Peyer's patch (tissue), 4 donors: ENCODE results near the gene GCA. TPM values are rescaled to one million over a fixed set of nuclear protein-coding genes. Genes with fewer than 3 reads are reported as not detected.

Source experiments
- DNase-seq, 3 donors: peaks; one replicate each; pipeline ENCODE4 v3.0.0-alpha.2; 2017 to 2019
- H3K27ac ChIP-seq, 4 donors: fragments of 200-600 bp; sonication (generic); one replicate each; pipeline ENCODE4 v1.5.1; 2016 to 2019
- H3K27me3 ChIP-seq, 2 donors: fragments of 200-600 bp; sonication (generic); one replicate each; pipeline ENCODE4 v1.5.1; 2019
- H3K36me3 ChIP-seq, 3 donors: fragments of 200-600 bp; sonication (generic); one replicate each; pipeline ENCODE4 v1.5.1; 2016 to 2019
- H3K4me1 ChIP-seq, 4 donors: fragments of 200-600 bp; sonication (generic); one replicate each; pipeline ENCODE4 v1.5.1; 2016 to 2019
- H3K4me3 ChIP-seq, 4 donors: fragments of 200-600 bp; sonication (generic); 1 replicate in 3 of 4; 2 replicates in 1 of 4; pipeline ENCODE4 v1.5.1; 2016 to 2019; ENCODE audit warnings: mild to moderate bottlenecking in 1 of 4
- H3K9me3 ChIP-seq, 4 donors: fragments of 200-600 bp; sonication (generic); one replicate each; pipeline ENCODE4 v1.5.1; 2016 to 2019; ENCODE audit warnings: mild to moderate bottlenecking in 1 of 4
- POLR2A ChIP-seq, 2 donors: fragments of 450-650 bp; IDR thresholded peaks; one replicate each; pipeline ENCODE4 v1.5.1; 2017; ENCODE audit warnings: antibody characterized with exemption in 2 of 2, mild to moderate bottlenecking in 2 of 2, moderate library complexity in 2 of 2
- total RNA-seq, 4 donors: library from RNA; depleted of rRNA; stranded (reverse); fragments of >200 nt; gene quantifications; one replicate each; pipeline ENCODE4 v1.1.0, GENCODE V29; 2016
- TF ChIP-seq, protein P1 (sequence below), 6 experiments: fragments of 450-650 bp in 4 of 6; fragments of 200-600 bp in 2 of 6; sonication (generic) in 1 of 6; IDR thresholded peaks; one replicate each; pipeline ENCODE4 v1.5.1; 2017 to 2019; ENCODE audit warnings: antibody characterized with exemption in 6 of 6, mild to moderate bottlenecking in 3 of 6, moderate library complexity in 1 of 6

The GCA gene
- total RNA-seq, 4 donors from 2014 or later: 17.9 to 25.6 (median 23.3) TPM

DNA sequence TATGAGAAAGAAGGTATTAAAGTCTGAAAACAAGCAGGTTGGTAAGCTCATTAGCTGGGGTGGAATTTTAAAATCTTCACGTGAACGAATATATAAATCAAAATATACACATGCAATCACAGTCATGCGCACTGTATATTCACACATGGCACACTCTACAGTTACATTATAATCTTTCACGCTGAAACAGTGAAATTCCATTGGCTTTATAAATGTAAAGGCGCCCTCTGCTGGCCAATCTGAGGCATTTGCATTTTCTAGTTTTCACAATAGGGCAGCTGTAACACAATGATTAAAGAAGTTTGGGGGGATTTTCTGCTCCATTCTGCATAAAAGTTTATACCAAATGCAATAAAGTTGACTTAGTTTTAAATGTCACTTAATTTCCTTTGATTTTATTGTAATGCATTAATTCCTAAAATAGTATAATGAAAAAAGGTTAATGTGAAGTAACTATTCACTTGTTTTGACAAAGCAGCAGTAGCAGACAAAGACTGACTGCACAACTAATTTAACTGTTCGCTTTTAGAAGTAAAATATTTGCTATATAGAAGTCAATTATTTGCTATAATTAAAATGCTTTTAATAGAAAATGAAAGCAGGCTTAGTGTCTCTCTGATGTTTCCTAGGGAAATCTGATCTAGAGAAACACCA lies 42.7 kb upstream of the GCA start:
- H3K4me3 ChIP-seq: no peak overlapping the region
- H3K27ac ChIP-seq: no peak overlapping the region
- no peaks in the 10 kb centered on the region for H3K27me3 ChIP-seq
- DNase-seq: peak in 2 of 3 donors; percentile 27 to 77
- no peaks in the 10 kb centered on the region for H3K4me1 ChIP-seq
- peaks cover 0 to 13% (median 0%) of the 10 kb centered on the region in 3 donors for H3K36me3 ChIP-seq
- no peak for TF ChIP-seq POLR2A (IDR thresholded peaks at IDR 0.05)
- TF ChIP-seq, protein P1, sequence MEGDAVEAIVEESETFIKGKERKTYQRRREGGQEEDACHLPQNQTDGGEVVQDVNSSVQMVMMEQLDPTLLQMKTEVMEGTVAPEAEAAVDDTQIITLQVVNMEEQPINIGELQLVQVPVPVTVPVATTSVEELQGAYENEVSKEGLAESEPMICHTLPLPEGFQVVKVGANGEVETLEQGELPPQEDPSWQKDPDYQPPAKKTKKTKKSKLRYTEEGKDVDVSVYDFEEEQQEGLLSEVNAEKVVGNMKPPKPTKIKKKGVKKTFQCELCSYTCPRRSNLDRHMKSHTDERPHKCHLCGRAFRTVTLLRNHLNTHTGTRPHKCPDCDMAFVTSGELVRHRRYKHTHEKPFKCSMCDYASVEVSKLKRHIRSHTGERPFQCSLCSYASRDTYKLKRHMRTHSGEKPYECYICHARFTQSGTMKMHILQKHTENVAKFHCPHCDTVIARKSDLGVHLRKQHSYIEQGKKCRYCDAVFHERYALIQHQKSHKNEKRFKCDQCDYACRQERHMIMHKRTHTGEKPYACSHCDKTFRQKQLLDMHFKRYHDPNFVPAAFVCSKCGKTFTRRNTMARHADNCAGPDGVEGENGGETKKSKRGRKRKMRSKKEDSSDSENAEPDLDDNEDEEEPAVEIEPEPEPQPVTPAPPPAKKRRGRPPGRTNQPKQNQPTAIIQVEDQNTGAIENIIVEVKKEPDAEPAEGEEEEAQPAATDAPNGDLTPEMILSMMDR (IDR thresholded peaks at IDR 0.05): peak; percentile 76 to 94 (median 80)
- no peaks in the 10 kb centered on the region for H3K9me3 ChIP-seq

DNA sequence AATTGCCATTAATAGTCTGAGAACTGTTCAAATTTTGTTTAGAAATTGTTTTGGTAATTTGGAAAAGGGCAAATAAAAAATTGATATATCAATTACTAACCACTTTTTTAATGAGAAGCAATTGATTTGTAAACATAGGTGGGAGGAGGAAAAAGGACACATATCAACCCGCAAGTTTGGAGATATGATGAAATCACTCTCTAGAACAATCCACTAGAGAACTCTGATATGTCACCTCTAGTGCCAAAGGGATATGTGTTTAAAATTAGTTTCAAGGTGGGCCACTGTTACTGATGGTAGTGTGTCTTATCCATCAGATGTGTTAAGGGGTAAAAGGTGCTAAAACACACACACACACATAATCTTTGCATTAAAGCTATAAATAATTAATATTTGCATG lies 42.1 kb upstream of the GCA start:
- DNase-seq: no peak
- H3K36me3 ChIP-seq: peaks cover 0 to 15% (median 0%) of the 10 kb centered on the region in 3 donors
- H3K4me3 ChIP-seq: no peak overlapping the region
- no peak overlapping the region for H3K27ac ChIP-seq
- TF ChIP-seq, protein P1 (IDR thresholded peaks at IDR 0.05): no peak
- no peak for TF ChIP-seq POLR2A (IDR thresholded peaks at IDR 0.05)
- H3K9me3 ChIP-seq: no peaks in the 10 kb centered on the region
- no peaks in the 10 kb centered on the region for H3K27me3 ChIP-seq
- H3K4me1 ChIP-seq: no peaks in the 10 kb centered on the region

DNA sequence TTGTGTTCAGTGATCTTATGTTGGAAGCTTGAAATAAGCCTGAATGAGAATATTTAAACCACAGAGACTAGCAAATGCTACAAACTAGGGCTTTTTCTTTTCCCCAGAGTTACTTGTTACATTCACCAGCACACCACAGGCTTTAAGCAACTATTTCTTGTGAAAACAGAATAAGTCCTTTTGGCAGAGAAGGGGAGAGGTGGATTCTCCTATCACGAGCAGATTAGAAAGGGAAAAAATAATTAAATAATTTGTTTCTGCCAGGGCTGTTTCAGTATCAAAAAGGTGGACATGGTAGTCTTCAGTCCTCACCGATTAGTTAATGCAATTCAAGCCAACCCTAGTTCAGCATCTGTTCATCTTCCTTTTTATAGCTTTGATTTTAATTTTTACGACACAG lies 38.0 kb upstream of the GCA start:
- peaks cover 0 to 21% (median 0%) of the 10 kb centered on the region in 3 donors for H3K36me3 ChIP-seq
- TF ChIP-seq, protein P1 (IDR thresholded peaks at IDR 0.05): no peak
- TF ChIP-seq POLR2A (IDR thresholded peaks at IDR 0.05): no peak
- H3K4me3 ChIP-seq: no peak overlapping the region
- no peaks in the 10 kb centered on the region for H3K9me3 ChIP-seq
- H3K4me1 ChIP-seq: no peaks in the 10 kb centered on the region
- DNase-seq: no peak
- no peaks in the 10 kb centered on the region for H3K27me3 ChIP-seq
- no peak overlapping the region for H3K27ac ChIP-seq

DNA sequence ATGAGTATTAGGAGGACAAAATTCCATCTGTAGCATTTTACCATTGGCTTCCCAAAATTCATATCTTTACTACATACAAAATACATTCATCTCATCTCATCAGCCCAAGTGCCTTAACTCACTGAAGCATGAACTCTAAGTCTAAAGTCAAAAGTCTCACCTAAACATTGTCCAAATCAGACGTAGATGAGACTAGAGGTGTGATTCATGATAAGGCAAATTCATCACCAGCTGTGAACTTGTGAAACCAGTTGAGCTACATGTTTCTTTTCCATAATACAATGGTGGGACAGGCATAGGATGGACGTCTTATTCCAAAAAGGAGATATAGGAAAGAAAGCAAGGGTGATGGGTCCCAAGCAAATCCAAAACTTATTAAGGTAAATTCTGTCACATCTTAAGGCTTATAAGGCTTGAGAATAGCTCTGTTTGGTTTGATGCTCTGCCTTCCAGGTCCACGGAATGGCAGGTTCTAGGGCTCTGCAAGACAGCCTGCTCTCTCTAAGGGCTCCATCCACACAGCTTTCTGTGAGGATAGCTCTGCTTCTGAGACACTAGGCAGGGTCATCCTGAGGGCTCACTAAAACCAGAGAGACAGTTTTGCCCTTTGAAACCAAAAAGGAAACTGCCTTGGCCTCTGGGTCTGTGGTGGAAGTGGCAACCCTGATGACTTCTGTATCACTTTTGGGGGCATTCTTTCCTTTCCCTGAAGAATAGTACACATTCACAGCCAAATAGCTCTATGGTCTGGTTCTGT lies 35.0 kb upstream of the GCA start:
- Histone ChIP-seq H3K9me3 (no peaks in the 10 kb centered on the region), H3K4me3 (no peak overlapping the region), H3K27ac (no peak overlapping the region), H3K27me3 (no peaks in the 10 kb centered on the region), H3K36me3 (peaks cover 0 to 21% (median 0%) of the 10 kb centered on the region in 3 donors), H3K4me1 (no peaks in the 10 kb centered on the region)
- DNase-seq: no peak
- TF ChIP-seq, protein P1 (IDR thresholded peaks at IDR 0.05): no peak
- no peak for TF ChIP-seq POLR2A (IDR thresholded peaks at IDR 0.05)

DNA sequence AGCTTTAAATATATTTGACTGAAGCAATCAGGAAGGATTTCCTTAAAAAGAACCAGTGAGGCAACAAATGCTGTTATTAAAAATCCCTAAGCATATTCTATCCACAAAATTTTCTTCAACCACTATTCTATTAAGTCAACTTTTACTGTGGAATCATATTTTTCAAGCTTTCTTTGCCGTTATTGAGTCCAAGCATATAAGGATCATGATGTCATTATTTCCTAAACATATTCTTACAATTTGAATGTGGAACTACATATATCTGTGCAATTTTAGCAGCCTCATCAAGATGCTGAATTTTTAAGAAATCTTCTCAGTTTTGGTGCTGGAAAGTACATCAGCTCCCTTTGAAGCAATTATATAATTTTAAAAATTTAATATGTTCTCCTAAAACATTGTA lies 31.1 kb upstream of the GCA start:
- no peak overlapping the region for H3K4me3 ChIP-seq
- peaks cover 0 to 16% (median 0%) of the 10 kb centered on the region in 4 donors for H3K4me1 ChIP-seq
- H3K36me3 ChIP-seq: peaks cover 0 to 6% (median 0%) of the 10 kb centered on the region in 3 donors
- H3K9me3 ChIP-seq: no peaks in the 10 kb centered on the region
- H3K27ac ChIP-seq: no peak overlapping the region
- TF ChIP-seq POLR2A (IDR thresholded peaks at IDR 0.05): no peak
- TF ChIP-seq, protein P1 (IDR thresholded peaks at IDR 0.05): no peak
- no peak for DNase-seq
- no peaks in the 10 kb centered on the region for H3K27me3 ChIP-seq
